SK-N-MC (cell line): ENCODE measurements around the gene SLC25A39.
"Not testable (repeated sequence)": the region's sequence is repeated elsewhere in the genome, so short reads cannot be mapped to it uniquely, and the experiment has no call there.

Experiments used
- DNase-seq: peaks from one replicate; pipeline ENCODE4 v3.0.0-alpha.2; 2011; ENCODE audit warnings: low read depth, low spot score
- H3K27ac ChIP-seq: fragments of 200-600 bp; sonication (generic); 2 replicates; pipeline ENCODE4 v1.5.1; 2016; ENCODE audit warnings: mixed run types
- H3K36me3 ChIP-seq: fragments of 200-600 bp; sonication (generic); 2 replicates; pipeline ENCODE4 v1.6.1; 2017; ENCODE audit warnings: antibody characterized with exemption, low read length, mixed read lengths; ENCODE audit not compliant: insufficient read depth
- H3K4me3 ChIP-seq: fragments of 200-600 bp; sonication (generic); 2 replicates; pipeline ENCODE4 v1.5.1; 2016
- H3K9ac ChIP-seq: fragments of 200-600 bp; sonication (generic); 2 replicates; pipeline ENCODE4 v1.8.0; 2017; ENCODE audit warnings: mixed run types, mixed read lengths; ENCODE audit not compliant: insufficient read length
- H3K9me3 ChIP-seq: fragments of 200-600 bp; sonication (generic); 2 replicates; pipeline ENCODE4 v1.6.1; 2017; ENCODE audit warnings: low read depth, mild to moderate bottlenecking, antibody characterized with exemption, low read length, moderate library complexity, mixed read lengths
- EZH2 ChIP-seq: fragments of 200-600 bp; sonication (generic); IDR thresholded peaks from one replicate; pipeline ENCODE4 v1.6.1; 2017; ENCODE audit warnings: antibody characterized with exemption
- FOXP2 ChIP-seq: optimal IDR thresholded peaks from 2 replicates; pipeline ENCODE3; 2011; ENCODE audit warnings: mild to moderate bottlenecking, moderate library complexity; ENCODE audit not compliant: insufficient read depth; ENCODE audit errors: extremely low read length, control extremely low read depth
- POLR2AphosphoS5 ChIP-seq: IDR thresholded peaks from 2 replicates; pipeline ENCODE4 v1.6.1; 2012; ENCODE audit warnings: mild to moderate bottlenecking, low read depth, low read length, borderline replicate concordance

Gene SLC25A39

GRCh38 chr17:44344939-44345453 is 20.4 kb upstream of the SLC25A39 start, which contains the start of gene GRN:
Gene GRN (plus strand): TSS chr17:44345302. CDS start chr17:44349165, 3,863 bp downstream.
- H3K4me3 ChIP-seq: peak within 1 kb of the TSS; percentile 88
- no peaks in the 10 kb centered on the region for H3K9me3 ChIP-seq
- no peaks in the 10 kb centered on the region for H3K36me3 ChIP-seq
- TF ChIP-seq EZH2: no peak
- TF ChIP-seq POLR2AphosphoS5: peak; percentile 76
- TF ChIP-seq FOXP2: no peak
- peak; percentile 99 for DNase-seq
- H3K9ac ChIP-seq: peak within 1 kb of the TSS; percentile 70
- H3K27ac ChIP-seq: no peak within 1 kb of the TSS

DNA sequence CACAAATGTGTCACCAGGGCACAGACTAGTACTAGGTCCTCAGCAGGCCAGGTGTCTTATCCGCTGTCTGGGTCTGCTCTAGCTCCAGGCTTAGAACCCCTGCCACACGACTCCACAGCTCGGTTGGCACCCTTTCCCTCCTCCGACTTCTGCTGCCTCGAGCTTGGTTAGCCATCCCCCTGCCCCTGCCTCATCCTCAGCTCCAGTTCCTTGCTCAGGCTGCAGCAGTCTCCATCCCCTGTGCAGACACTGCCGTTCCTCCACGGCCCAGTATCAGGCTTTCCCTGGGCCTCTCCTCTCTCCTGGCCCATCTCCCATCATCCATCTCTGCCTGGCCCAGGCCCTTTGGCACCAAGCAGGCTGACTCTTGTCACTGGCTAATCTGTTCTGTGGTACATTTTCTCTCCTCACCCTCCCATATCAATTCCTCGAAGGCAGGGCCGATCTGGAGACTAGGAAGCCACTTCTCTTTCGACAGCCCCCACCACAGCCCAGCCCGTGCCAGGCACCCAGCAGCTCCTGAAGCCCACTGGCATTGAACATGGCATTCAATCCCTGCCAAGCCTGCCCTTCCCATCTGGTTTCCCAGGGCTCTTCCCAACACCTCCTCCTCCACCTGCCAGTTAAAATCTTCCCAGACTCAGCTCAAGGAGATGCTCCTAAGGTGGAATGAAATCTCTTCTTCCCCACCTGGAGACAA is 19.0 kb upstream of the SLC25A39 start:
- H3K9me3 ChIP-seq: no peaks in the 10 kb centered on the region
- no peak overlapping the region for H3K27ac ChIP-seq
- DNase-seq: no peak
- no peak overlapping the region for H3K9ac ChIP-seq
- H3K36me3 ChIP-seq: no peaks in the 10 kb centered on the region
- H3K4me3 ChIP-seq: no peak overlapping the region
- TF ChIP-seq POLR2AphosphoS5: no peak
- no peak for TF ChIP-seq EZH2
- no peak for TF ChIP-seq FOXP2

- not testable (repeated sequence) for H3K9me3 ChIP-seq, H3K4me3 ChIP-seq, H3K27ac ChIP-seq, DNase-seq, H3K36me3 ChIP-seq, H3K9ac ChIP-seq
Measured at GRCh38 chr17:44340553-44340952, 15.9 kb upstream of the SLC25A39 start.

DNA sequence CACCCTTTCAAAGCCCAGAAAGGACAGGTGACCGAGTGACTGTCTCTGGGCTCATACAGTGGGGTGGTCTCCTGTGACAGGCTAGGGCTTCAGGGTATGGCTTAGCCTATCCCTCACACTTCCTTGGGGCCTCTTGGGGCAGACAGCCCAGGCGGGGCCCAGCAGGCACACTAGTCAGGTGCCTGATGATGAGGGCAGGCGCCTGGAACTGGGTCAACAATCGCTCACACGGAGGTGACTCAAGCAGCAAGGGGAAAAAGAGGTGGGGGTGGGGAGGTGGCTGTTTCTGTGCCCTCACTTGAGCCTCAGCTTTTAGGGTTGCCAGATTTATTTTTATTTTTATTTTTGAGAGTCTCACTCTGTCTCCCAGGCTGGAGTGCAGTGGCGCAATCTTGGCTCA is 14.1 kb upstream of the SLC25A39 start:
- TF ChIP-seq EZH2: no peak
- TF ChIP-seq POLR2AphosphoS5: no peak
- TF ChIP-seq FOXP2: no peak
- no peak for DNase-seq
- Histone ChIP-seq H3K9ac (no peak overlapping the region), H3K4me3 (no peak overlapping the region), H3K9me3 (no peaks in the 10 kb centered on the region), H3K27ac (no peak overlapping the region), H3K36me3 (no peaks in the 10 kb centered on the region)

DNA sequence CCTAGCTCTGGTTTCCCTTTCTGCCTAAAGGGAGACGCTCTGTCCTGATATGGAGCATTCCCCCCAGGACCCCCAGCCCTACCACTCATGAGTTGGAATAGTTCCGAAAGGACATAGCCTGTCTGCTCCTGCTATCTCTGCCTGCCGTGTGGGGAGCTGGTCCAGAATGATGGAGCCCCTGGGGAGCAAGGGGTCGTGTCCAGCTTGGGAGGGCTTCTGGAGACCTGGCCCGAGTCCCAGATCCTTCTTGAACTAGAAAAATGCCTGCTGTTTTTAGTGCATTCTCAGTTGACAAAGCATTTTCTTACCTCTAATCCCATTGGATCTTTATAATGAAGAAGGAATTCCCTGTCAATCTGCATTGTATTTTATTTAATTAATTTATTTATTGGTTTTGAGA is 11.3 kb upstream of the SLC25A39 start:
- no peak for DNase-seq
- TF ChIP-seq EZH2 (no peak), FOXP2 (no peak), POLR2AphosphoS5 (no peak)
- H3K36me3 ChIP-seq: no peaks in the 10 kb centered on the region
- no peak overlapping the region for H3K27ac ChIP-seq
- no peak overlapping the region for H3K9ac ChIP-seq
- H3K9me3 ChIP-seq: no peaks in the 10 kb centered on the region
- H3K4me3 ChIP-seq: no peak overlapping the region

DNA sequence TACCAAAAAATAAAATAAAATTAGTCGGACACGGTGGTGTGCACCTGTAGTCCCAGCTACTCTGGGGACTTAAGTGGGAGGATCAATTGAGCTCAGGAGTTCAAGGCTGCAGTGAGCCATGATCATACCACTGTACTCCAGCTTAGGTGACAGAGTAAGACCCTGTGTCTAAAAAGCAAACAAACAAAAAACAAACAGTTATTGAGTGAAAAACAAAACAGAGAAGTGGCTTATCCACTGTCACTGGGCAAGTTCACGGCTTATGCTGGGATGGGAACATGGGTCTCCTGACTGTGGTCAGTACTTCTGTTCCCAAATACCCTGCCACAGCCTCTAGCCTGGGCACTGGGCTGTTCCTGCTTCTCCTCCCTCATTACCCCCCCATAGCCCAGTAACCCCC is 10.9 kb upstream of the SLC25A39 start:
- DNase-seq: no peak
- Histone ChIP-seq H3K9ac (no peak overlapping the region), H3K27ac (no peak overlapping the region), H3K9me3 (no peaks in the 10 kb centered on the region), H3K4me3 (no peak overlapping the region), H3K36me3 (no peaks in the 10 kb centered on the region)
- TF ChIP-seq POLR2AphosphoS5: no peak
- TF ChIP-seq FOXP2: no peak
- TF ChIP-seq EZH2: no peak

DNA sequence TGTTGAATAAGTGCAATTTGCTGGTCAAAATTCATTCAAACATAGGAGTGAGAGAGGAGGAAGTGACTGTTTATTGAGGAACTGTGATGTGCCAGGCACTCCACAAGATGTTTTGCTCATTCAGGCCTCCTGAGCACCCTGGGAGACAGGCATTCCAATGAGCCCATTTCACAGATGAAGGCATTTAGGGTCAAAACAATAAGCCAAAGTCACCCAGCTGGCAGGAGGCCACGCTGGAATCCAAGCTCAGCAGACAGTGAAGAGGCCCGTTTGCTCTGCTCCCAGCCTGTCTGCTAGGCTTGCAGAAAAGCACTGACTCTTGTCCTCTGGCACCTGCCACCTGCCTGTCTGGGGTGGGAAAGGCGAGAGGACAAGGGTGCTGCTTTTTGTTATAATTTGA is 10.1 kb upstream of the SLC25A39 start:
- DNase-seq: no peak
- TF ChIP-seq FOXP2 (no peak), EZH2 (no peak), POLR2AphosphoS5 (no peak)
- Histone ChIP-seq H3K4me3 (no peak overlapping the region), H3K9ac (no peak overlapping the region), H3K27ac (no peak overlapping the region), H3K36me3 (no peaks in the 10 kb centered on the region), H3K9me3 (no peaks in the 10 kb centered on the region)

- no peak overlapping the region for H3K4me3 ChIP-seq
- no peak for DNase-seq
- no peak overlapping the region for H3K27ac ChIP-seq
- TF ChIP-seq FOXP2 (no peak), POLR2AphosphoS5 (no peak), EZH2 (no peak)
- H3K9me3 ChIP-seq: no peaks in the 10 kb centered on the region
- H3K36me3 ChIP-seq: no peaks in the 10 kb centered on the region
- H3K9ac ChIP-seq: no peak overlapping the region
Measured at GRCh38 chr17:44334315-44334714, 9.7 kb upstream of the SLC25A39 start.

- Histone ChIP-seq H3K9me3 (no peaks in the 10 kb centered on the region), H3K36me3 (no peaks in the 10 kb centered on the region), H3K9ac (no peak overlapping the region), H3K4me3 (no peak overlapping the region), H3K27ac (no peak overlapping the region)
- no peak for DNase-seq
- TF ChIP-seq FOXP2 (no peak), POLR2AphosphoS5 (no peak), EZH2 (no peak)
Measured at GRCh38 chr17:44333371-44333770, 8.7 kb upstream of the SLC25A39 start.
